ENCODE results near the gene CACNA1C.

- TF ChIP-seq CTCF (conservative IDR thresholded peaks at IDR 0.05 in 1 of 2, IDR thresholded peaks at IDR 0.05 in 1 of 2; ENCODE audit: extremely low read depth in 1 of 2, insufficient read depth in 1 of 2, low read depth in 1 of 2, low read length in 2 of 2) (no peak), EZH2 (IDR thresholded peaks at IDR 0.05; ENCODE audit: borderline replicate concordance, low read length) (no peak)
These were observed 597.7 kb downstream of the CACNA1C start for GRCh38 chr12:2650261-2651067.
